LNCaP clone FGC (cell line): ENCODE results near the gene HAPSTR1.

Experiments
- DNase-seq: peaks from one replicate; pipeline ENCODE4 v3.0.0-alpha.2; 2011; ENCODE audit warnings: low read depth
- H3K4me3 ChIP-seq: 2 replicates; pipeline ENCODE4 v1.5.1; 2011; ENCODE audit warnings: mild to moderate bottlenecking, low read depth, low read length, control low read depth
- TF ChIP-seq, protein P1 (sequence below): IDR thresholded peaks from 2 replicates; pipeline ENCODE4 v1.5.1; 2012; ENCODE audit warnings: mild to moderate bottlenecking; ENCODE audit not compliant: control insufficient read depth, insufficient read depth; ENCODE audit errors: extremely low read depth

Gene HAPSTR1

DNA sequence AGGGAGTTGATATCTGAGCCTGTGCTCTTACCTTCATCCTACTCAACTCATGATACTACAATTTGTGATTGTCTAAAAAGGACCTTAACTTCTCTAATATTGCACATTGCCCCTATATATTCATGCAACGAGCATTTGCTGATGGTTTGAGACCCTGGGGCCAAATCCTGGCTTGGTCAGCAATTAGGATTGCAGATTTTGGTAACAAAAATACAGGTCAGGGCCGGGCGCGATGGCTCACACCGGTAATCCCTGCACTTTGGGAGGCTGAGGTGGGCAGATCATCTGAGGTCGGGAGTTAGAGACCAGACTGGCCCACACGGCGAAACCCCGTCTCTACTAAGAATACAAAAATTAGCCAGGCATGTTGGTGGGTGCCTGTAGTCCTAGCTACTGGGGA lies 35.4 kb upstream of the HAPSTR1 start:
- TF ChIP-seq, protein P1, sequence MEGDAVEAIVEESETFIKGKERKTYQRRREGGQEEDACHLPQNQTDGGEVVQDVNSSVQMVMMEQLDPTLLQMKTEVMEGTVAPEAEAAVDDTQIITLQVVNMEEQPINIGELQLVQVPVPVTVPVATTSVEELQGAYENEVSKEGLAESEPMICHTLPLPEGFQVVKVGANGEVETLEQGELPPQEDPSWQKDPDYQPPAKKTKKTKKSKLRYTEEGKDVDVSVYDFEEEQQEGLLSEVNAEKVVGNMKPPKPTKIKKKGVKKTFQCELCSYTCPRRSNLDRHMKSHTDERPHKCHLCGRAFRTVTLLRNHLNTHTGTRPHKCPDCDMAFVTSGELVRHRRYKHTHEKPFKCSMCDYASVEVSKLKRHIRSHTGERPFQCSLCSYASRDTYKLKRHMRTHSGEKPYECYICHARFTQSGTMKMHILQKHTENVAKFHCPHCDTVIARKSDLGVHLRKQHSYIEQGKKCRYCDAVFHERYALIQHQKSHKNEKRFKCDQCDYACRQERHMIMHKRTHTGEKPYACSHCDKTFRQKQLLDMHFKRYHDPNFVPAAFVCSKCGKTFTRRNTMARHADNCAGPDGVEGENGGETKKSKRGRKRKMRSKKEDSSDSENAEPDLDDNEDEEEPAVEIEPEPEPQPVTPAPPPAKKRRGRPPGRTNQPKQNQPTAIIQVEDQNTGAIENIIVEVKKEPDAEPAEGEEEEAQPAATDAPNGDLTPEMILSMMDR = no peak
- H3K4me3 ChIP-seq = no peak overlapping the region
- DNase-seq = no peak

- TF ChIP-seq, protein P1 = no peak
These were observed 33.2 kb upstream of the HAPSTR1 start for GRCh38 chr16:9058211-9058610.

DNA sequence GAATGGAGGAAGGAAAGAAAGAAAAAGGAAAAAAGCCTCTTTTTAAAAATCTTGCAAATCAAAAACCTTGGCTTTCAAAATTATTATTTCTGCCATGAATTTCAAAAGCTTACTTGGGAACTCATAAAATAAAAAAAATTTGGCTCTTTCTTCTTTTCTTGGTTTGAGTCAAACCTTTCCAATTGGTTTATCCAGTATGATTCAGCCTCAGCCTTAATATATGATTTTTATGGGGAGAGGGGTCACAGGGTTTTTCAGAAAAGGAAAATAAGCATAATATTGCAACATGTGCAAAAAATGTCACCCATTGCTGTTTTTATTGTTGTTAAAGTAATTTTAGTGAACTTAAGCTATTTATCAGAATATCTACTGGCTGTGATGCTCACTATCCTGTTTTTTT lies 31.2 kb upstream of the HAPSTR1 start:
- DNase-seq = no peak
- TF ChIP-seq, protein P1 = no peak
- no peak overlapping the region for H3K4me3 ChIP-seq

More at GRCh38 chr16:9058211-9058610, 33.2 kb upstream of the HAPSTR1 start:
- no peak overlapping the region for H3K4me3 ChIP-seq
- DNase-seq = no peak

- no peak overlapping the region for H3K4me3 ChIP-seq
- DNase-seq = peak; percentile 70
- TF ChIP-seq, protein P1 = no peak
These were observed 30.1 kb upstream of the HAPSTR1 start for GRCh38 chr16:9061358-9061813.

DNA sequence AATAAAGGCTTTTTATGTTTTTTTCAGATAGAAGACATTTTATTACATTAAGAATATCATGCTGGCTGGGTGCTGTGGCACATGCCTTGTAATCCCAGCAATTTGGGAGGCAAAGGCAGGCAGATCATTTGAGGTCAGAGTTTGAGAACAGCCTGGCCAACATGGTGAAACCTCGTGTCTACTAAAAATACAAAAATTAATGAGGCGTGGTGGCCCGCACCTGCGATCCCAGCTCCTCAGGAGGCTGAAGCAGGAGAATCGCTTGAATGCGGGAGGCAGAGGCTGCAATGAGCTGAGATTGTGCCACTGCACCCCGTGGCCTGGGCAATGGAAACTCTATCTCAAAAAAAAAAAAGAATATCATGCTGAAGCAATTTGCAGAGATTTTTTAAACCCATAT lies 29.1 kb upstream of the HAPSTR1 start:
- DNase-seq = no peak
- TF ChIP-seq, protein P1 = no peak
- no peak overlapping the region for H3K4me3 ChIP-seq

GRCh38 chr16:9065077-9065476 lies 26.4 kb upstream of the HAPSTR1 start:
- no peak for DNase-seq
- TF ChIP-seq, protein P1 = no peak
- no peak overlapping the region for H3K4me3 ChIP-seq

DNA sequence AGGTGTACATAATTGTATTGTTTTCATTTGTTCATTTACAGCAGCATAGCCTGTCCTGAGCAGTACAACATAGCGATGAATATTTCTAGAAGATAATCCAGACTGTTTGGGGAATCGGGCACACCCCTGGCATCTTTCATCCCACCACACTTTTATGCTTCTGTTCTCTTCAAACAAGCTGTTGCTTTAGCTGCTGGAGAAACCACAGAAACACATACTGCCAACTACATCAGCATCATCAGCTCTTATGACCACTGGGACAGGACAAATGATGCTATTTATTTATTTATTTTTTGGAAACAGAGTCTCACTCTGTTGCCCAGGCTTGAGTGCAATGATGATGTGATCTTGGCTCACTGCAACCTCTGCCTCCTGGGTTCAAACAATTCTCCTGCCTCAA lies 22.6 kb upstream of the HAPSTR1 start:
- no peak overlapping the region for H3K4me3 ChIP-seq
- DNase-seq = no peak
- TF ChIP-seq, protein P1 = no peak
